SIG-M5 treated with dmso at 0.1 percent for 504 hours (cell line): Measurements from ENCODE around the gene XPNPEP1.
A peak's percentile ranks its signal among the peaks of the same experiment; 100 is the strongest.

Experiments used
- DNase-seq: peaks from one replicate; lab custom pipeline; 2025; ENCODE audit not compliant: unreplicated experiment; lab: John Stamatoyannopoulos, UW

The XPNPEP1 gene

DNA sequence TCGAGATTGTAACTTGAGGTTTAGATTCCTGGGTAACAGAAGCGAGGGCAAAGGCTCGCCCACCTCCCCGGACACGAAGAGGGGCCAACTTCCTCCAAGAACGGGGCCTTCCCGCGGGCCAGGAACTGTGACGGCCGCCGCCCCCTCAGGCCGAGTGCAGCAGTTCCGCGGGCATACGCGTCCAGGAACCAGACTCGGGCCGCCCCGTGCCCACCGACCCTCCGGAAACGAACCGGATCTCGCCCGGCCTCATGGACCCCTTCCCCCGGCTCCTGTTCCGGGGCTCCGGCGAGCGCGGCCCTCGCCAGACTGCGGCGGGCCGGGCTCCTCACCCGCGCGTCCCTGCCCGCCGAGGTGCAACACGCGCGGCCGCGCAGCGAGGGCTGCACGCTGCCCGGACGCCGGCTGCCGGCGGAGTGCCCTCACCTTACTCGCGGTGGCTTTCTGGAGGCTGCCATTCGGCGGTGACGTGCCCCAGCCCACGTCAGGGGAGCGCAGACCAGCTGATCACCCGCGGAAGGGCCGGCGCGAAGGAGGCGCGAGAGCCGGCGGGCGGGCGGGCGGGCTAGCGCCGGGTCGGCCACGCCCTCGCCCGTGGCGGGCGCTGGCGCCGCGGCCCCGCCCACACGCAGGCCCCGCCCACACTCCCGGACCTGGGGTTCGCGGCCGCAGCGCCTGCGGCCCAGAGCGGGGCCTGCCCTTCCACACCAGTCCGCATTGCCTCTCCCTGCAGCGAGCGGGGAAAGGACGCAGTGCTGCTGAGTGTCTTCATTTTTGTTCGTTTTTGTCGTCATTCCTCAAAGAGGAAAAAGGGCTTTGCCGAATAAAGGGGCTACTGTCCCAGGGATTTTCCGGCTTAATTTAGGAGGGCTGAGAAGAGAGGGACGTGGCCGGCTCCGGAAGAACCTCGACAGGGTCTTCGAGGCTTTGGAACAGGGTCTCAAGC, at the start of gene XPNPEP1:
XPNPEP1 (minus strand) TSS at position 536 of the 946 bp plus-strand sequence; CDS start at position 458, 78 bp downstream.
- peak; percentile 74 for DNase-seq

DNA sequence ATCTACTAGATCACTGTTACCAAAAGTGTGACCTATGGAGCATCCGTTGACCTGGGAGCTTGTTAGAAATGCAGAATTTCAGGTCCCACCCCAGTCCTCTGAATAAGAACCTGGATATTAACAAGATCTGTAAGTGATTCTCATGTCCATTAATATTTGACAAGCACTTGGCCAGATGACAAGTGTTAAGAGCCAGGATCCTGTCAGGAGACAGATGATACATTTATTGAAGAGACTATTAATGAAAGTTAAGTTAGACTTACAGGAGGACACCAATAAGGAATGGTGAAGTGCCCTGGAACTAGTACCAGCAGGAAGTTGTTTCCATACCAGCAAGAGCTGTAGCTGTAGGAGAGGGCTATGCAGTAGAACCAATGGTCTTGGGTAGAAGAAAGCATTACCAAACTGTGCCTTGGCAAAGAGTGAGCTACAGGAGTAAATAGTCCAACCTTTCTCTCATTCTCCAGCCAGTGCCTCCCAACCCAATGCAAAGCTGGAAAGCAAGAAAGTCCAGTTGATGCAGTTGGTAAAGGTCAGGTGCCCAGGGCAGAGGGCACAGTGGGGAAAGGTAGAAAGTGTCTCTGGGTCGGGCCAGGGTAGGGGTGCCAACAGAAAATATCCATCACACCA, 49.2 kb upstream of the XPNPEP1 start:
- no peak for DNase-seq

DNA sequence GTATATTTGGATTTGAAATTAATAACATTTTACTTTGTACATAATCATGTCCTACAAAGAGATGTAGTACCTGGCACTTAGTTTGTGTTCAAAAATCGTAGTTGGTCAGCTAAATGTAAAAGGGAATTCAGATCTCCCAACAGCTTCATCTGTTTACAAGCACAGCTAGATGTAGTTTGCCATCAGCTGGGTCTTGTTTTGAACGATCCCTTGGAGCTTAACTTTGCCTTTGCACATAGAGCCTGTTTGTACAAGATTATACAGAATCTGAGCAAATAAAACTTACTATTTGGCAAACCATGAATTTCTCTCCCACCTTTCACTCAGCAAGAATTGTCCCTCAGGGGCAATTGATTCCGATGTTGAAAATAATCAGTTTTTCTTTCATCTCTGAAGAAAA, 48.3 kb upstream of the XPNPEP1 start:
- no peak for DNase-seq

DNA sequence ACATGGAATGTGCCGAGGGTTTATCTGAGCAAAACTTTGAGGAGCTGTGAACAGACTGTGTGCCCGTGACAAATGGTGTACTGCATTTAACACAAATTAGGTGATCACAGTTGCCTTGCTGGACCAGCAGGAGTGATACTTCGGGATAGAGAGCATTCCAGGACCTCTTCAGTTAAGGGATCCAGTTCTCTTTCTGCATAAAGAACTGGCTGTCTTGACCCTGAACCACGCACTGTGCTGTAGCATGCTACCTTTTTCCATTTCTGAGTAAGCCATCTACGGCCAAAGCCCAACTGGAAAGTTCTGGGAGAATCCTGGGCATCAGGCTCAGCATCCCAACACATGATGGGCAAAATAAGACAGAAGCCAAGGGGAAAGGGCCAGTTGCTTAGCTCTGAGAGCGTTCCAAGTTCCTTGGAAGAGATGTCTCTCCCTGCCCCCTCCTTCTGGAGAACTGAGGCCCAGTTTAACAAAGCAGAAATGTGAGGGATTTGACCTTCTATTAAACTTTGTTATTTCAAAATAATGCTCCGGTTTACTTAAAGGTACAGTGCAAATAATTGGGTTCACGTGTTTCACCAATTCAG, 46.5 kb upstream of the XPNPEP1 start:
- DNase-seq, result no peak

DNA sequence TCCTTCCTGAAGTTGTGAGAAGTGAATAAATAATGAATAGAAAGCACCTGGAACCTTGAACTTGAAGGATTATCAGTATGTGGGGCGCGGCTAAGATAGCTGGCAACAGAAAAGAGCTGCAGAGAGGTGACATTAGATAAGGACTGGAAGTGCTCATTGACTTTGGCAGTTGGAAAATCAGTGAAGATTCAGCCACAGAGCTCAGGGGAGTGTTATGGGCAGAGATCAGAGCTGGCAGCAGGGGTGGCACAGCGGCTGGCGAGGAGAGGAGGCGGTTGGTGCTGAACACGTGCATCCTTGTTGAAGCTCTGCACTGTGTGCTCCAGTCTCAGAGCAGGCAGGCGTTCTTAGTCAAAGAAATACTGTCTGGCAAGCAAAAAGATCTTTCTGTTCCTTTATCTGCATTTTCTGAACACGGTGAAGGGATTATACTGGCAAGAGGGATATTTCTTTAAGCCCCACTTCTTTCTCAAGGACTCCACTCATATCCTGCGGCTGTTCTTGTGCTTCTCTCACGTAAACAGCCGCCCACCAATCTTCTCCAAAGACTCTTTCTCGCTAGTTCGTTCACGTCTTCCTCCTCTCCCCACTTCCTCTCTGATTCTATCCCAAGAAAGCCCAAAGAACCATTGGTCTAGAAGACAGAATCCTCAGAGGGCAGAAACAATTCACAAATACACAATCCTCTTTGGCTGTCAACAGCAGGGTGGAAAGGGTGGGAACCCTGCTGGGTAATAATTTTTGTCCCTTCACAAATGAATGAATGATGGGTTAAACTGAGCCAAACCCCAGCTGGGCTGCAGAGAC, 45.8 kb upstream of the XPNPEP1 start:
- no peak for DNase-seq

DNA sequence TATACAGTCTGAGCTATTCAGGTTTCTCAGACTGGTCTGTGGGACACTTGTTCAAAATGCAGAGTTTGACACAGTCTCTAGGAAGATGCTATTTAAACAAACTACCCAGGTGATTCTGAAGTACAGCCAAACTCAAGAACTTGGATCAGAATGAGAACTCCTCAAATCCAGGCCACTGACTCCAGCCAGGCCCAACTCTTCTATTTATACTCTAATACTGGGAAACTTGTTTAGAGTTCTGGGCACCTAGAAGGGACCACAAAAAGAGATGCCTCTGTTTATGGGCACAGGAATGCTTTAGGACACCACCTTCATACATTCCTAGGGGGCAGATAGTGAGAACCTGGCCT, 44.4 kb upstream of the XPNPEP1 start:
- DNase-seq, result no peak

DNA sequence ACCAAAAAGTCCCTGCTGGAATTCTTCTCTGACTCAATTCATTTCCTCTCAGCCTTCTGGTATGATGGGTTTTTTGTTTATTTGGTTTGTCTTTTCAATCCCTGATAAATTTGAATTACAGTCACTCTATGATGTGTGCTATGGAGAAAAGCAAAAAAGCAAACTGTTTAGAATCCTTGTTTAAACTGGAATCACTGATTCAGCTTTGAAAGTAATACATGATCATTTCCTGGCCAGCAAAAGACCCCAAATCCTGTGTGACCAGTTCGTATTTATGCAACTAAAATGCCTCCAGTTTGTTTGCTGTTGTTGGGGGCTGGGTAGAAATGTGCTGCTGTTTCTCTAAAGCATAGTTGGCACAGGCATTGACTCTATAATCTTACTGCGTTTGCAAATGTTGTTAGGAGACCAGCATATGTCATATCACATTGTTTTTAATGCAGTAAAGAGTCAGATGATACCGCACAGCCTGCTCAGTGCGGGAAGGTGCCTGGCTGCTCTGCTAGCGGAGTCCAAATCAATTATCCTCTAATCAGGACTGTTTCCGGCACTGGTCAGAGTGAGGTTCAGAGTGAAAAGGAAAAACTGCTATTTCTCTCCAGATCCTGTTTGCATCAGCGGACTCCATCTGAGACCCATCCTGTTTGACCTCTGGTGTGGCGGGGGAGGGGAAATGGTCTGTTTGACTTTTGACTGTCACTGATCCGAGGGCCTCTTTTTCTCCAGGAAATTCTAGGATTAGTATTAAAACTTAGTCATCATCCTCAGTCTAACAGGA, 43.8 kb upstream of the XPNPEP1 start:
- DNase-seq, result no peak

DNA sequence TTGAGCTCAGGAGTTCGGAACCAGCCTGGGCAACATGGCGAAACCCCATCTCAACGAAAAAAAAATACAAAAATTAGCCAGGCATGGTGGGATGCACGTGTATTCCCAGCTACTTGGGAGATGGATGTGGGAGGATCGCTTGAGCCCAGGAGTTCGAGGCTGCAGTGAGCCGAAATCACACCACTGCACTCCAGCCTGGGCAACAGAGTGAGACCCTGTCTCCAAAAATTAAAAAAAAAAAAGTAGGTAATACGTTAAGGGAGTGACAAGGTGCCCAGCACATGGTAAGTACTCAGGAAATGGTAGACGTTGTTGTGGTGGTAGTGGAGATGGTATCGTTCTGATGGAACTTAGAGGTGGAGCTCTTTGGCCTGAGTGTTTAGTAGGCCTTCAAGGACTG, 41.0 kb upstream of the XPNPEP1 start:
- no peak for DNase-seq

DNA sequence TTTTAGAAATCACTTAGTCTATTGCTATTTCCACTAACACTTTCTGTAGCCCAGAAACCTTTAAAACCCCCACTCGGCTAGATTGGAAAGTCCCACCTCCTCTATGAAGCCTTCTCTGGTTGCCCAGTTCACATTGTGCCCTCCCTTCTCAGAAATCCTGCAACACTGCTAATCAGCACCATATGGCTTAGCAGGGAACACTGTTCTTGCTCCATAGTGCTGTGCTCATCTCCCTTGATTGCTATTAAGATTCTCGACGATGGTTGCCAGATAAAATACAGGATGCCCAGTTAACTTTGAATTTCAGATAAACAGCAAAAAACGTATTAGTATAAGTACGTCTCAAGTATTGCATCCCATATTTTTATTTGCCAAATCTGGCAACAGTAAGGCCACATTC, 40.1 kb upstream of the XPNPEP1 start:
- no peak for DNase-seq

DNA sequence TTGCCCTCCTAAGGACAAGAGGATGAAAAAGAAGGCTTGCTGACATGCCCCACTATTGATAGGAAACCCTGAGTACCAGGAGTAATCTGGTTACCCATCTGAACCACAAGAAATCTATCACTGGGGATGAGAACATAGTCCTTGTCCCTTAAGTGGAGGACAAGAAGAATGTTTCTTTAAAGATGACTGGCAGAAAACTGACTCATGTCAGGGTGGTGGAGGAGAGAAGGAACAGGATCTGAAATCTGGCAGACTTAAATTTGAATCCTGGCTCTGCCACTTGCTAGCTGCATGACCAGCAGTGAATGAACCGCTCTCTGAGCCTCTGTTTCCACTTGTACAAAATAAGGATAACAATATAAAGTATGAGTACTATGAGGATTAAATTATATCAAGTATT, 38.9 kb upstream of the XPNPEP1 start:
- DNase-seq, result no peak

DNA sequence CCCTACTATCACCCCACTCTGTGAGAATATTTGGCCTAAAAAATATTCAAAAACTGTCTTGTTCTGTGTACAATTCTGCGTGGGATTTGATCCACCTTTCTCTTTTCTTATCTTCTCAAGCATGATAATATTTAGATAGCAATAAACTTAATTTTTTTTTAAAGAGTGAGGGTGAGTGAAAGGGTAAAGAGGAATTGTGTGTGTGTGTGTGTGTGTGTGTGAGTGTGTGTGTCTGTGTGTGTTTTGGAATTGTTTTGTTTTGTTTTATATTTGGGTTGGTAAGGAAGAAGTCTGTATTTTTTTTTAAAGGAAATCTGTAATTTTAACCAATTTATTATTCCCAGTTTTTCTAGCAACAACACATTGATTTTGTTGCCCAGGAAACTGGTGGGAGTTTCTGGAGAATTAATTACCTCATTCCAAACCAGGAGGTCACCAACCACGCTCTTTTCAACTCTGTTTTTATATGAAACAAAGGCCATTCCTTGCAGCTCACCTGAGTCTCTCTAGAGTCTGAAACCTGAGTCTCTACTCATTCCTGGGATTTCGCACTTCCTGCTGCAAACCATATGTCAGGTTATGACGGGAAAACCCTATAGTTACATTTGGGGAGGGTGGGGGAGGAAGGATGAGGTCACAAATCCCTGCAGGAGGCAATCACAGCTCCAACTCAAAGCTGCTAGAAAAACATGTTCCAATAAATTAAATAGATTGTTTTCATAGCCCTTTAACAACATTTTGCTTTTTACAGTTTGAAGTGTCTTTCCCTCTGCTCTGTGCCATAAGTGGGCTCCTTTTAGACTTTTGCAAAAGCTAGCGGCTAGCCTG, 38.1 kb upstream of the XPNPEP1 start:
- no peak for DNase-seq

DNA sequence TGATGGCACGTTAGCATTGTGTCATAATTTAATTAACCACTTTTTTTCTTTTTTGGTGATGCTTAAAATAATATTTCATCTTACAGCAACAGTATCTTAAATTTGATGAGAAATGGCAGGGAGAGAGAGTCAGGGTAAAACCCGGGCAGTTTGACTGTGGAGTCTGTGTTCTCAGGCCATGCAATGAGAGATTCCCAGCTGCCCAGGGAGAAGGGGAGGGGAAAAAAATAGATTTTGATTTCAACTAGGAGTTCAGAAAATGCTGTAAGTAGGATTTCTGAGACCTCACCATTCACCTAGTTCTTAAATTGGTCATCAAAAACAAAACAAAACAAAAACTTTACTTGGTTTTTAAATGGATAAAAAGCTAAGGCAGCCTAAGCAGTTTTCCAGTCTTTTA, 37.4 kb upstream of the XPNPEP1 start:
- DNase-seq, result no peak

DNA sequence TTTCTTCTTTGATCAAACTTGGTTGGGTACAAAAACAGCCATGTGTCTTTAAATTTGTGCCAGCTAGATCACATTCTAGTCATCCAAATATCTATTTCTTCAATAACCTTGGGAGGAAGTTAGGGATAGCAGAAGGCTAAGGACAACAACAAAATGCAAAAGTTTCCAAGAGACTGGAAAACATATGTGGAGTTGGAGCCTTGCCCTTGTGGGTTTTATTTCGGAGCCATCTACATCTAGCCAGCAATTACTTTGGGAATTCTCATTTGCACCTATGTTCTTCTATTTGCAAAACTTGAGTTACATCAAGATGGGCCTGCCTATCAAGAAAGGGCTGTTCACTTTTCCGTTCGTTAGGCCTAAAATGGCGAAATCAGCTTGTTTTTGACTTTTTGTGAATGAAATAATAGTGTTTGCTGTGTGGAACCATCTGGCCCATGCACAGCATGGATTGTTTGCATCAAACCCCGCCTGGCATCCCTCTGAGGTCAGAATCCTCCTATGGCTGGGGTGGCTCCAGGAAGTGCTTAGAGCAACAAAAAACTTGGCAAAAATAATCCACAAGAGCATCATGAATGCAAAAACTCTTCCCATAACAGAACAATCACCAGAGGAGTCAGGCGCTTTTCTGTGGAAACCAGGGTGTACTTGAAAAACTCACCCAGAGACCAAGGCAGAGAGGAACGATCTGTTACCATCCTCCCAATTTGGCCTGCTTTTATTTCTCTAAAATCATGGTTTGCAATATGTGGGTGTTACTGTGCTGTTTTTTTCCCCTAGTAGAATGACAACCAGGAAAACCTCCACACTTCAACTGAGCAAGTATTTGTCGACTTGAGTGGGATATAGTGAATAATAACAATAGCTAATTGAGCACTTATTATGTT, 36.2 kb upstream of the XPNPEP1 start:
- no peak for DNase-seq

DNA sequence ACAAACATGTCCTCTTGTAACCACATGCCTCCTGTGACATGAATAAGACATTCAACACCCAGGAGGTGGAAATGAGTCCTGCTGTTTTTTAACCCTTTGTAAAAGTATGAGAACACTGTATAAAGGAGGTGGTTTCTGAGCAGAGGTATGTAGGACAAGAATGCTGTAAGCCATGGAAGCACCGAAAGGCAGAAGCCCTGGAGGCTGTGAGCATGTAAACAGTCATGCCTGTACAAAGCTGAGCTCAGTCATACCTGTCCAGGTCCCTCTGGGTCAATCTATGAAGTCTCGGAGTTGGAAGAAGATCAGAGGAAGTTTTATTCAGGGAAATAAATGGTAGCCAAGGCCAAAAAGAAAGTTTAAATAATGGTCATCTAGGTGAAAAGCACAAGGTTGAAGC, 34.7 kb upstream of the XPNPEP1 start:
- DNase-seq, result no peak

DNA sequence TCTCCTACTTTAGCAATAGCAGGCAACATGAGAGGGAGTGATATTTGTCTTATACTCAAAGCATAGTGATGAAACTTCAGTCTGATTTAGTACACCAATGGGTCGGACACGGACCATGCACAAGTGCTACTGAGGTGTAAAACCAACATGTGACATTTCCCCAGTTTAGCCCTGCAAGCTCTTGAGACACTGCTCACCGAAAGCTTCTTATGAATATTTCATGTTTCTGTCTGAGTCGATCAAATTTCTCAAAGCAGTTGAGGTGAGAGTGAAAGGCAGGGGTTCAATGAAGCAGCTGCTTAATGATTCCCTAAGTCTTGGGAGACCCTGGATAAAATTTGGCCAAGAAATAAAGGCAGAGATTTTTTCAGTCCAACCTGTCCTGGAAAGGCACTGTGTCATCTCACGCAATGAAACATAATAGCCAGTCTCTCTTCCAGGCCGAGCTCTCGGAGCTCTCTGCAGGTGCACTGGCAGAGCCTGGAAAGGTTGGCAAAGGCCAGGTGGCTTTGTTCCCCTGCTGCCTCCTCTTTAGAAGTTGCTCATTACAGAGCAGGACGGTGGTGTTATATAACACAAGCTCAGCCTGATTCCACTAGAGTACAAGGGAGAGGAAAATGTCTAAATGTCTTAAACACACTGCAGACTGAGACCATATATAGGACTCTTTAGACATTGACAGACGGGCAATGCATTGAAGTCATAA, 33.9 kb upstream of the XPNPEP1 start:
- no peak for DNase-seq

DNA sequence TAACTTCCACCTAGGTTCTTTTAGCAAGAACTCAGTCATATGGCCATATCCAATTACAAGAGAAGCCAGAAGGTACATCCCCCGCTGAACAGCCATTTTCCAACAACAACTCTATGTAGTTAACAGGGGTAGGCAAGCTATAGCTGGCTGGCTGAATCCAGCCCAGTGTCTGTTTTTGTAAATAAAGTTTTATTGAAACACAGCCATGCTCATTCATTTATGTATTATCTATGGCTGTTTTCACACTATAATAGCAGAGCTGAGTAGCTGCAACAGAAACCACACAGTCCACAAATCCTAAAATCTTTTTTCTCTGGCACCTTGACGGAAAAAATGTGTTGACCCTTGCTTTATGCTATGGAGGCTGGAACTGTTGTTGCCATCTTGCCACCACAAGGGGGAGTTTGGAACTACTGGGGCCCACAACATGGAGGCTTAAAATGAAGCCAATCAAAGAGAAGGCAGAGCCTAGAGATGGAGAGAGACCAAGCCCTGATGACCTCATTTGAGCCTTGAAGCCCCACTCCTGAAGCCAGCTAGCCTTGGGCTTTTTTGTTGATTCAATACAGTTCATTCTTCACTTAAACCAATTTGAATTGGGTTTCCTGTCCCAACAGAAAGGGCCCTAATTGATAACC, 33.3 kb upstream of the XPNPEP1 start:
- peak; percentile 16 for DNase-seq

DNA sequence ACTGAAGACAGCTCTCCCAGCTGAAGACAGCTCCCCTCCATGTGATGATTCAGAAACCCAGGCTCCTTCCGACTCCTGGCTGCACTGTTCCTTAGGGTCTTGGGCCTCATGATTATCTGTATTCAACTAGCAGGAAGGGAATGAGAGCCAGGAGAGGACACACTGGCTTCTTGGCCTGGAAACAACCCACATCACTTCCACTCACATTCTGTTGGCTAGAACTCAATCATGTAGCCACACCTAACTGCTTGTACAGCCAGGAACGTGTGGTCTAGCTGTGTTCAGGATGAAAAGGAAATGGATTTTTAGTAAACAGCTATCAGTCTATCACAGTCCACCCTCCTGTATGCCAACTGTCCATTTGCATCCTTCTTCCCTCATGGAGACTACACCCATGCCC, 30.5 kb upstream of the XPNPEP1 start:
- no peak for DNase-seq

DNA sequence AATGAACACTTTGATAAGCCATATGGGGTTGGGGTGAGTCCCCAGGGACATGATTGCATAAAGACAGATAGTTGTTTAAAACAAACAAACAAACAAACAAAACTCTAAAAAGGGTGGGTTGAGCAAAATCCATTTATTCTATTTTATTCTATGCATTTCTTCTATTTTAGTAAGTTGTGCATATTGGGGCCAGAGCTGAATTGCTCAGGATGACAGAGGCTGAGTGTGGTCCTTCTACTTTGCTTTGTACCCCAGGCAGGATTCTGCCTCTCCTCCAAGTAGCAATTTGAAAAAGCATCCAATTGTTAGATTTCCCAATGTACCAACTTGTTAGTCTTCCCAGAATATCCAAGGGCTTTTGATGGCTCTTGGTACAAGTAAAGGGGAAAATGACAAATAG, 29.2 kb upstream of the XPNPEP1 start:
- no peak for DNase-seq
